MCF 10A (cell line): Measurements from ENCODE around the gene CDH18. TPM values are rescaled to one million over a fixed set of nuclear protein-coding genes. Genes with fewer than 3 reads are reported as not detected.

Experiments used
- BruUV-seq: library from RNA; stranded (reverse); fragments of 400-500 nt; replicated peaks from 2 replicates; lab custom pipeline; 2021; lab: Mats Ljungman, UMichigan
- CTCF ChIA-PET: fragments of 300-600 bp; sonication (Branson Sonifier 250); formaldehyde crosslinking; extraction: SDS; loops from one replicate; lab custom pipeline; 2021; ENCODE audit warnings: antibody characterized with exemption, inconsistent platforms; lab: Yijun Ruan, JAX
- POLR2A ChIA-PET: fragments of 300-600, 350-650 bp; sonication (Branson Sonifier 250); formaldehyde crosslinking; extraction: SDS; loops from one replicate; lab custom pipeline; 2020; ENCODE audit warnings: antibody characterized with exemption, inconsistent platforms; lab: Yijun Ruan, JAX
- DNase-seq: peaks from one replicate; pipeline ENCODE4 v3.0.0-alpha.2; 2018; ENCODE audit not compliant: unreplicated experiment
- H3K27ac Mint-ChIP-seq: one replicate; pipeline ENCODE4 v1.8.0; 2022; ENCODE audit warnings: mild to moderate bottlenecking, low read depth, mixed read lengths; ENCODE audit not compliant: unreplicated experiment
- H3K27me3 Mint-ChIP-seq: one replicate; pipeline ENCODE4 v1.8.0; 2022; ENCODE audit warnings: mixed read lengths; ENCODE audit not compliant: insufficient read depth, unreplicated experiment
- H3K36me3 Mint-ChIP-seq: one replicate; pipeline ENCODE4 v1.8.0; 2022; ENCODE audit warnings: mild to moderate bottlenecking, moderate library complexity, mixed read lengths; ENCODE audit not compliant: insufficient read depth, unreplicated experiment
- H3K4me1 Mint-ChIP-seq: one replicate; pipeline ENCODE4 v1.8.0; 2022; ENCODE audit warnings: mixed read lengths; ENCODE audit not compliant: insufficient read depth, unreplicated experiment
- H3K4me3 Mint-ChIP-seq: one replicate; pipeline ENCODE4 v1.8.0; 2022; ENCODE audit warnings: mild to moderate bottlenecking, moderate library complexity, mixed read lengths; ENCODE audit not compliant: unreplicated experiment
- H3K9me3 Mint-ChIP-seq: one replicate; pipeline ENCODE4 v1.8.0; 2022; ENCODE audit warnings: mixed read lengths; ENCODE audit not compliant: unreplicated experiment
- intact Hi-C: fragments of 100-400 bp; cut with micrococcal nuclease; formaldehyde crosslinking; loops from 2 replicates; pipeline ENCODE4 v1.14.1; 2022
- total RNA-seq: library from RNA; stranded (reverse); gene quantifications from 2 replicates; pipeline ENCODE4 v1.2.3, GENCODE V29; 2022
- TF ChIP-seq, protein P1 (sequence below): fragments of 200-600 bp; IDR thresholded peaks from one replicate; pipeline ENCODE4 v1.8.0; 2022; ENCODE audit warnings: antibody characterized with exemption, mild to moderate bottlenecking; ENCODE audit not compliant: unreplicated experiment

Gene CDH18
- total RNA-seq, 1 experiment from 2014 or later, result not detected

DNA sequence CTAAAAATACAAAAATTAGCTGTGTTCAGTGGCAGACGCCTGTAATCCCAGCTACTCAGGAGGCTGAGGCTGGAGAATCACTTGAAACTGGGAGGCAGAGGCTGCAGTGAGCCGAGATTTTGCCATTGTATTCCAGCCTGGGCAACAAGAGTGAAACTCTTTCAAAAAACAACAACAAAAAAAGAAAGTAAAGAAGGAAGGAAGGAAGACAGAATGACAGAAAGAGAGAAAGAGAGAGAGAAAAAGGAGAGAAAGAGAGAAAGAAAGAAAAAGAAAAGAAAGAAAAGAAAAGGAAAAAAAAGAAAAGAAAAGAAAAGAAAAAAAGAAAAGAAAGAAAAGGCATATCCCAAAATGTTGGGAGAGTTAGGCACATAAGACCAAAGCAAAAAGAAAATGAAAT, 278.6 kb downstream of the CDH18 start:
- intact Hi-C loops, result no loop called here
- TF ChIP-seq, protein P1, sequence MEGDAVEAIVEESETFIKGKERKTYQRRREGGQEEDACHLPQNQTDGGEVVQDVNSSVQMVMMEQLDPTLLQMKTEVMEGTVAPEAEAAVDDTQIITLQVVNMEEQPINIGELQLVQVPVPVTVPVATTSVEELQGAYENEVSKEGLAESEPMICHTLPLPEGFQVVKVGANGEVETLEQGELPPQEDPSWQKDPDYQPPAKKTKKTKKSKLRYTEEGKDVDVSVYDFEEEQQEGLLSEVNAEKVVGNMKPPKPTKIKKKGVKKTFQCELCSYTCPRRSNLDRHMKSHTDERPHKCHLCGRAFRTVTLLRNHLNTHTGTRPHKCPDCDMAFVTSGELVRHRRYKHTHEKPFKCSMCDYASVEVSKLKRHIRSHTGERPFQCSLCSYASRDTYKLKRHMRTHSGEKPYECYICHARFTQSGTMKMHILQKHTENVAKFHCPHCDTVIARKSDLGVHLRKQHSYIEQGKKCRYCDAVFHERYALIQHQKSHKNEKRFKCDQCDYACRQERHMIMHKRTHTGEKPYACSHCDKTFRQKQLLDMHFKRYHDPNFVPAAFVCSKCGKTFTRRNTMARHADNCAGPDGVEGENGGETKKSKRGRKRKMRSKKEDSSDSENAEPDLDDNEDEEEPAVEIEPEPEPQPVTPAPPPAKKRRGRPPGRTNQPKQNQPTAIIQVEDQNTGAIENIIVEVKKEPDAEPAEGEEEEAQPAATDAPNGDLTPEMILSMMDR, result no peak
- DNase-seq, result no peak
- BruUV-seq, result no TSS peak
- Mint-ChIP-seq H3K4me1 (no peaks in the 10 kb centered on the region), H3K27me3 (no peaks in the 10 kb centered on the region), H3K9me3 (no peaks in the 10 kb centered on the region), H3K4me3 (no peak overlapping the region), H3K36me3 (no peaks in the 10 kb centered on the region), H3K27ac (peak overlapping the region; percentile 39)
- ChIA-PET POLR2A (interaction anchor here (0.7 kb wide), 1 partner anchor 534 kb away, joined by 3 read pairs; no protein-coding TSS in a partner anchor), CTCF (no interaction called here)

DNA sequence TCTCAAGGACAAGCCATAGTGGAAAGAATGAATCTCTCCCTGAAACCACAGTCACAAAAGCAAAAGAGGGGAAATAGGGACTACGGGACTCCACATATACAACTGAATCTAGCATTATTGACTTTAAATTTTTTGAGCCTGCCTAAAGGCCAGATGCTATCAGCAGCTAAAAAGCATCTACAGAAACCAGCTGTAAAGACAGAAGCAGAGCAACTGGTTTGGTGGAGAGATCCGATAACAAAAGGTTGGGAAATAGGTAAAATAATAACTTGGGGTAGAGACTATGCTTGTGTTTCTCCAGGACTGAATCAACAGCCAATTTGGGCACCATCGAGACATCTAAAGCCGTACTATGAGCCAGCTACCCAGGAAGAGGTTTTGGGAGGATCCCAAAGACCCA, 281.2 kb downstream of the CDH18 start:
- no peaks in the 10 kb centered on the region for H3K27me3 Mint-ChIP-seq

DNA sequence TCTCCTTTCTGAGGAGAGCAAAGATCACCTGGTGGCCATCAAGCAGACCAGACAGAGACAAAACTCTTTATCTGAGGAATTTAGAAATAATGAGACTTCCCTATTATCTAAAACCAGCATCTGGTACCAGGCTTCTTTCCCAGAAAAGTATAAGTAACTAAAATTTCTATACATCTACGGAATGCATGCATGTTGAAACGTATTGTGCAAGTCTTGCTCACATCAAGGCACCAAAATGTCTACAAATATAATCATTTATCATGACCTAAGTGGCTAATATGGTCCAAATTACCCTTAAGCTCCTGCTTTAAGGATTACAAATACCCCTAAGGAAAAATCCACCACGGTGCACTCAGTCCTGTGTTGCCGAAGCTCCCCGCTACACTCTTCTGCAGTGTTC, 286.3 kb downstream of the CDH18 start:
- Mint-ChIP-seq H3K4me1 (no peaks in the 10 kb centered on the region), H3K9me3 (peaks cover 8% of the 10 kb centered on the region), H3K36me3 (no peaks in the 10 kb centered on the region), H3K27ac (no peak overlapping the region), H3K4me3 (no peak overlapping the region), H3K27me3 (no peaks in the 10 kb centered on the region)
- ChIA-PET POLR2A (no interaction called here), CTCF (no interaction called here)
- TF ChIP-seq, protein P1, result no peak
- intact Hi-C loops, result no loop called here
- no peak for DNase-seq
- BruUV-seq, result no TSS peak

More for the DNA sequence above, 281.2 kb downstream of the CDH18 start:
- Mint-ChIP-seq H3K27ac (no peak overlapping the region), H3K4me3 (no peak overlapping the region), H3K9me3 (peaks cover 8% of the 10 kb centered on the region), H3K4me1 (no peaks in the 10 kb centered on the region), H3K36me3 (no peaks in the 10 kb centered on the region)
- TF ChIP-seq, protein P1, result no peak
- intact Hi-C loops, result no loop called here
- ChIA-PET POLR2A (no interaction called here), CTCF (no interaction called here)
- DNase-seq, result no peak
- BruUV-seq, result no TSS peak

DNA sequence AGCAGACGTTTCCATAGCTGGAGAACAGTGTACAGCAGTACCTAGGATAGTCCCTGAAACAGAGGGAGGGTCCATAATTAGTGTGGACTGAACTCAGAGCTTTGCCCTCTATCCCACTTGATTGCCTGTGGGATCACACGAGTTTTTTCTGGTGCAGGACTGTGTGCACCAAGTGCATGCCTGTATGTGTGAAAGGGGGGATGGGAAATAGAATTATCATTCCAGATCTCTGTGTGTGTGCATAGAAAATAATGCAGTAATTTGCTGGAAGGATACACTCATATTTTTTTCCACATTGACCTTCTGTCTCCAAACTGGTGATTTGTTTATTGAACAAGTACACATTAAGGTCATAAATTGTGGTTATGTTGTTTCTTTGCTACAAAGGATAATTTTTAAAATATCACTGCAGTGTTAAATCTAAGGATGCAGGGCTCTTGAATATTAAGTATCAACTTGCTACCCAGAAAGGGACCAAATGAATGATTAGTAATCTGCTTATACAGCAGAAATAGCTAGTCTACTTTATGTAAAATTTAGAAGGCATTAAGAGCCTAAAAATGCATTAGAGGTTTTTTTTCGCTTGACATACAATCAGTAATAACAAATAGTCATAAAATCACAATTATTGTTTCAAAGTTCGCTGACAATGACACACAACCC, 292.9 kb downstream of the CDH18 start:
- Mint-ChIP-seq H3K4me1 (no peaks in the 10 kb centered on the region), H3K4me3 (no peak overlapping the region), H3K27me3 (no peaks in the 10 kb centered on the region), H3K36me3 (no peaks in the 10 kb centered on the region), H3K27ac (no peak overlapping the region), H3K9me3 (no peaks in the 10 kb centered on the region)
- TF ChIP-seq, protein P1, result no peak
- ChIA-PET POLR2A (no interaction called here), CTCF (no interaction called here)
- BruUV-seq, result no TSS peak
- no peak for DNase-seq
- intact Hi-C loops, result no loop called here
